Measurements from ENCODE around the gene KIRREL3.

GRCh38 chr11:126997196-126997595, 3.4 kb downstream of the KIRREL3 start:
- TF ChIP-seq POLR2AphosphoS5 (IDR thresholded peaks at IDR 0.05; ENCODE audit: borderline replicate concordance, low read depth, low read length) (no peak), EZH2 (IDR thresholded peaks at IDR 0.05) (no peak), FOXP2 (optimal IDR thresholded peaks at IDR 0.05; ENCODE audit: control extremely low read depth, extremely low read length, insufficient read depth) (no peak)

Data from SK-N-MC (cell line).